ENCODE measurements around the gene ATP5MK.

DNA sequence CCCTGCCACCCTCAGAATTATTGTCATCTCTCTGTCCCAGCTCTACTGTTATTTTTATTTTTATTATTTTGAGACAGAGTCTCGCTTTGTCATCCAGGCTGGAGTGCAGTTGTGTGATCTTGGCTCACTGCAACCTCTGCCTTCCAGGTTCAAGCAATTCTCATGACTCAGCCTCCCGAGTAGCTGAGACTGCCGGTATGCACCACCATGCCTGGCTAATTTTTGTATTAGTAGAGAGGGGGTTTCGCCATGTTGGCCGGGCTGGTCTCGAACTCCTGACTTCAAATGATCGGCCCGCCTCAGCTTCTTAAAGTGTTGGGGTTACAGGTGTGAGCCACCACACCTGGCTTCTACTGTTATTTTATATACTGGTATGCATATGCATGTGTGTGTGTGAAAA is 44.9 kb upstream of the ATP5MK start:
- TF ChIP-seq, protein P1, sequence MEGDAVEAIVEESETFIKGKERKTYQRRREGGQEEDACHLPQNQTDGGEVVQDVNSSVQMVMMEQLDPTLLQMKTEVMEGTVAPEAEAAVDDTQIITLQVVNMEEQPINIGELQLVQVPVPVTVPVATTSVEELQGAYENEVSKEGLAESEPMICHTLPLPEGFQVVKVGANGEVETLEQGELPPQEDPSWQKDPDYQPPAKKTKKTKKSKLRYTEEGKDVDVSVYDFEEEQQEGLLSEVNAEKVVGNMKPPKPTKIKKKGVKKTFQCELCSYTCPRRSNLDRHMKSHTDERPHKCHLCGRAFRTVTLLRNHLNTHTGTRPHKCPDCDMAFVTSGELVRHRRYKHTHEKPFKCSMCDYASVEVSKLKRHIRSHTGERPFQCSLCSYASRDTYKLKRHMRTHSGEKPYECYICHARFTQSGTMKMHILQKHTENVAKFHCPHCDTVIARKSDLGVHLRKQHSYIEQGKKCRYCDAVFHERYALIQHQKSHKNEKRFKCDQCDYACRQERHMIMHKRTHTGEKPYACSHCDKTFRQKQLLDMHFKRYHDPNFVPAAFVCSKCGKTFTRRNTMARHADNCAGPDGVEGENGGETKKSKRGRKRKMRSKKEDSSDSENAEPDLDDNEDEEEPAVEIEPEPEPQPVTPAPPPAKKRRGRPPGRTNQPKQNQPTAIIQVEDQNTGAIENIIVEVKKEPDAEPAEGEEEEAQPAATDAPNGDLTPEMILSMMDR (IDR thresholded peaks at IDR 0.05), result no peak
- TF ChIP-seq, protein P2, sequence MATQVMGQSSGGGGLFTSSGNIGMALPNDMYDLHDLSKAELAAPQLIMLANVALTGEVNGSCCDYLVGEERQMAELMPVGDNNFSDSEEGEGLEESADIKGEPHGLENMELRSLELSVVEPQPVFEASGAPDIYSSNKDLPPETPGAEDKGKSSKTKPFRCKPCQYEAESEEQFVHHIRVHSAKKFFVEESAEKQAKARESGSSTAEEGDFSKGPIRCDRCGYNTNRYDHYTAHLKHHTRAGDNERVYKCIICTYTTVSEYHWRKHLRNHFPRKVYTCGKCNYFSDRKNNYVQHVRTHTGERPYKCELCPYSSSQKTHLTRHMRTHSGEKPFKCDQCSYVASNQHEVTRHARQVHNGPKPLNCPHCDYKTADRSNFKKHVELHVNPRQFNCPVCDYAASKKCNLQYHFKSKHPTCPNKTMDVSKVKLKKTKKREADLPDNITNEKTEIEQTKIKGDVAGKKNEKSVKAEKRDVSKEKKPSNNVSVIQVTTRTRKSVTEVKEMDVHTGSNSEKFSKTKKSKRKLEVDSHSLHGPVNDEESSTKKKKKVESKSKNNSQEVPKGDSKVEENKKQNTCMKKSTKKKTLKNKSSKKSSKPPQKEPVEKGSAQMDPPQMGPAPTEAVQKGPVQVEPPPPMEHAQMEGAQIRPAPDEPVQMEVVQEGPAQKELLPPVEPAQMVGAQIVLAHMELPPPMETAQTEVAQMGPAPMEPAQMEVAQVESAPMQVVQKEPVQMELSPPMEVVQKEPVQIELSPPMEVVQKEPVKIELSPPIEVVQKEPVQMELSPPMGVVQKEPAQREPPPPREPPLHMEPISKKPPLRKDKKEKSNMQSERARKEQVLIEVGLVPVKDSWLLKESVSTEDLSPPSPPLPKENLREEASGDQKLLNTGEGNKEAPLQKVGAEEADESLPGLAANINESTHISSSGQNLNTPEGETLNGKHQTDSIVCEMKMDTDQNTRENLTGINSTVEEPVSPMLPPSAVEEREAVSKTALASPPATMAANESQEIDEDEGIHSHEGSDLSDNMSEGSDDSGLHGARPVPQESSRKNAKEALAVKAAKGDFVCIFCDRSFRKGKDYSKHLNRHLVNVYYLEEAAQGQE (IDR thresholded peaks at IDR 0.05; ENCODE audit: insufficient read depth in 1 of 2, low read depth in 2 of 2, low read length in 1 of 2), result no peak
- no peak for TF ChIP-seq SIN3A (IDR thresholded peaks at IDR 0.05; ENCODE audit: borderline replicate concordance, insufficient read depth, low read depth, low read length)
- no peak for TF ChIP-seq TCF7L2 (IDR thresholded peaks at IDR 0.05; ENCODE audit: low read depth, low read length)

Measured in Panc1 (cell line).